Ramos (cell line): ENCODE data around the gene DGLUCY.
"Not testable (repeated sequence)": the region's sequence is repeated elsewhere in the genome, so short reads cannot be mapped to it uniquely, and the experiment has no call there.

Source experiments
- in situ Hi-C: fragments of 300-500 bp; cut with MboI; formaldehyde crosslinking; loops from one replicate; pipeline ENCODE4 v1.14.3; 2022; ENCODE audit warnings: low sequenced_read_pairs; ENCODE audit not compliant: unreplicated experiment

The DGLUCY gene

GRCh38 chr14:91129261-91129660 is 15.4 kb downstream of the DGLUCY start:
- in situ Hi-C loops, result no loop called here

GRCh38 chr14:91135039-91135438 is 21.2 kb downstream of the DGLUCY start:
- in situ Hi-C loops, result no loop called here

GRCh38 chr14:91138511-91139359 is 24.9 kb downstream of the DGLUCY start:
- in situ Hi-C loops, result no loop called here

GRCh38 chr14:91139776-91140175 is 25.9 kb downstream of the DGLUCY start:
- in situ Hi-C loops, result no loop called here

GRCh38 chr14:91140672-91141071 is 26.8 kb downstream of the DGLUCY start:
- in situ Hi-C loops, result no loop called here

GRCh38 chr14:91142214-91142668 is 28.4 kb downstream of the DGLUCY start:
- in situ Hi-C loops, result no loop called here

- in situ Hi-C loops, result no loop called here
Observed at GRCh38 chr14:91143862-91144261, 30.0 kb downstream of the DGLUCY start.

GRCh38 chr14:91144425-91145145 is 30.7 kb downstream of the DGLUCY start:
- in situ Hi-C loops, result no loop called here

- in situ Hi-C loops, result no loop called here
Observed at GRCh38 chr14:91145391-91146160, 31.7 kb downstream of the DGLUCY start.

GRCh38 chr14:91146661-91147060 is 32.8 kb downstream of the DGLUCY start:
- in situ Hi-C loops, result no loop called here

- in situ Hi-C loops, result no loop called here
Observed at GRCh38 chr14:91149462-91149861, 35.6 kb downstream of the DGLUCY start.

GRCh38 chr14:91152499-91152898 is 38.6 kb downstream of the DGLUCY start:
- in situ Hi-C loops, result no loop called here

- in situ Hi-C loops, result no loop called here
Observed at GRCh38 chr14:91153360-91153759, 39.5 kb downstream of the DGLUCY start.

- in situ Hi-C loops, result no loop called here
Observed at GRCh38 chr14:91154851-91155625, 41.2 kb downstream of the DGLUCY start.

GRCh38 chr14:91155626-91156089 is 41.8 kb downstream of the DGLUCY start:
- in situ Hi-C loops, result no loop called here

GRCh38 chr14:91156142-91156666 is 42.3 kb downstream of the DGLUCY start:
- in situ Hi-C loops, result not testable (repeated sequence)

GRCh38 chr14:91156877-91157276 is 43.0 kb downstream of the DGLUCY start:
- in situ Hi-C loops, result not testable (repeated sequence)

GRCh38 chr14:91158091-91158790 is 44.4 kb downstream of the DGLUCY start:
- in situ Hi-C loops, result no loop called here

- in situ Hi-C loops, result no loop called here
Observed at GRCh38 chr14:91159182-91159581, 45.3 kb downstream of the DGLUCY start.
